ACHN (cell line): ENCODE measurements around the gene MAEA.
A peak's percentile ranks its signal among the peaks of the same experiment; 100 is the strongest.

Experiments
- DNase-seq: peaks from one replicate; pipeline ENCODE4 v3.0.0-alpha.2; 2015
- in situ Hi-C: cut with HindIII; loops from 2 replicates; pipeline ENCODE4 v1.10.0; 2017; ENCODE audit warnings: low sequenced_read_pairs, low pct_ligation_motif_present, low pct_unique_long_range_greater_than_20kb

Gene MAEA

GRCh38 chr4:1340181-1340747 lies 50.6 kb downstream of the MAEA start:
- in situ Hi-C loops = no loop called here
- no peak for DNase-seq

DNA sequence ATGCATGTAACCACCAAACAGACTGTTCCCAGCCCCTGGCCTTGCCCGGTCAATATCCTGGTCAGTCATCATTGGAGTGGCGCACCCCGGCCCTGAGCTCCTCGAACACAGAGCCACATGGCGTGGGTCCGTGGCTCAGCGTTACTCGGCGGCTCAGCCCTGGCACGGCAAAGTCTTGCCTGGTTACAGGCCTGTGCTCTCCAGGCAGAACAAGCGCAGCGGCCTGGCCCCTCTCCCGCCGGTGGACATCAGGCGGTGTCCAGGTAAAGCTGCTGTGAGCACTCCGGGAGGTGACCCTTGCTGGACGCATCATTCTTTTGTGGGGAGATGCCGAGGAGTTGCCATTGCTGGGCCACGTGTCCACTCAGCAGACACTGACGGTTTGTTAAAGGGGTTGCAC lies 51.2 kb downstream of the MAEA start:
- no peak for DNase-seq
- in situ Hi-C loops = no loop called here

GRCh38 chr4:1342003-1342402 lies 52.3 kb downstream of the MAEA start:
- in situ Hi-C loops = no loop called here
- DNase-seq = no peak

DNA sequence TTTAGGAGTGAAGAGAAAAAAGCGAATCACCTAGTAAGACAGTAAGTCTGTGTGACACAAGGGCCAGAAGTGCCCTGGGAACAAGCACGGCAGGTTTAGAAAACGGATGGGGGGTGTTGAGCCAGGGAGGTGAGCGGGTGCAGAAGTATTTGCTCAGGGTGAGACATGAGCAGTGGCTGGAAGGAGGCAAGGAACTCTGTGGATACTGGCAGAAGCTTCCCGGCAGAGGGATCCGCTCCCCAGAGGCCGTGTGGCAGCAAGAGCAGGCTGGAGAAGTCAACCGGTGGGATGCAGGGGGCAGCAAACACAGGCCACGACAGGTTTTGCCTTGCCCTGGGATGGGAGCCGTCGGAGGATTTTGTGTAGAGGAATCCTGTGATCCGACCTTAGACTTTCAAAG lies 55.0 kb downstream of the MAEA start:
- in situ Hi-C loops = no loop called here

DNA sequence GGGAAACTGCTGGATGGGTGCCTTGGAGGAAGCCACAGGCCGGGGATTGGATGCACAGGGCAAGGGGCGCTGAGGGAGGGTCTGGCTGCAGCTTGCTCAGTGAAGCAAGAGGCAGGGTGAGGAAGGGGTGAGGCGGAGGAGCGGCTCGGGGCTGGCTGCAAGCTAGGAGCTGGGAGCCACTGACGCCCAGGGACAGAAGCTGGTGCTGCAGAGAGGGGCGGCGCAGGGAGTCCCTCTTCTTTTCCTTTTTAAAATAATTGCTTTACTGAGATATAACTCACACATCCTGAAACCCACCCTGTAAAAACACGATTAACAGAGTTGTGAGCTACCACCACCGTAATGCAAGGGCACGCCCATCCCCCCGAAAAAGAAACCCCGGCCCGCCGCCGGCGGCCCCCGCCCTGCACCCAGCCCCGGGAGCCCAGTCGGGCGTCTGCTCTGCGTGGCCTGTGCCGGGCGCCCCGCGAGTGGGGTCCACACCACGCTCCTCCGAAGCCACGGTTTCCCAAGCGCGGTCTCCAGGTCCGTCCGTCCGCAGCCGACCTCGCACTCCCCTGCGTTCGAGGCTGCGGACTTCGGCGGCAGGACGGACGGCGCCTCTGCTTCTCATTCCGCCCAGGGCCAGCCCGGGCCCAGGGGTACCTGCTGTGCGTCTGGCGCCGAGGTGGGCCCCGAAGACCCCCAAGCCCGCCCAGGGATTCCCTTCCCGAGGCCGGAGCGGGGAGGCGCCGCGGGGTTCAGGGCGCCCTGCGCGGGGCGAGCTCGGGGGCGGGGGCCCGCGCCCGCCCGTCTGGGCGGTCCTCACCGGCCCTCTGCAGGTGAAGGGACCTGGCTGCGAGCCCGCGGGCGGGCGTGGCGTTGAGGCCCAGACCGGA lies 56.5 kb downstream of the MAEA start:
- in situ Hi-C loops = no loop called here
- peak; percentile 54 for DNase-seq

More for the DNA sequence above, 55.0 kb downstream of the MAEA start:
- DNase-seq = no peak

DNA sequence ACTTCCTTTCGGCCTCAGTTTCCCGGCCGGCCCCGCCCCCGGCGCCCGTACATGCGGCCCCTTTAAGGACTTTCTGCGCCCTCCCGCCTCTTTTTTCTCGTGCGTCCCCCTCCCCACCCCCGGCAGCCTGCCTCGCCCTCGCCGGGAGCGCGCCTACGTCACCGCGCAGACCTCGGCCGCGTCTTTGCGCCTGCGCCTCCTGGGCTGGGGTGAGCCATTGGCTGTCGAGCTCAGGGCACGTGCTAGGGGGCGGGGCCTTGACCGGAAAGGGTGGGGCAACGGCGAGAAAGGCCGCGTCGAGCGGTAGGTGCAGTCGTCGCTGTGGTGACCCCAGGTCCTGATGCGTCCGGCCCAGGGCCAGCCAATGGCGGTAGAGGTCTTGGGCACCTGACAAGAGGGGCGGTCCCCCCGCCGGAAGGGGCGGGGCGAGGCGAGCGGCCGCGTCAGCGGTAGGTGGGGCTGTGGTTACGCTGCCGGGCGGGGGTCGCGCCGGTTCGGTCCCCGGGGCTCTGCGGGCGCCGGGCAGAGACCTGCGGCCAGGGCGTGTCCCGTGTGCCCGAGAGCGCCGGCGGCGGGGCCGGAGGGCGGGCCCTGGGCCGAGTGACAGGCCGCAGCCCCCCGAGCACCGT lies 57.2 kb downstream of the MAEA start, which contains the start of gene UVSSA:
UVSSA (plus strand) TSS at position 428 of the 629 bp plus-strand sequence. CDS start 884 bp downstream, outside the sequence.
- DNase-seq = peak; percentile 96
- in situ Hi-C loops = no loop called here

- DNase-seq = peak; percentile 64
- in situ Hi-C loops = no loop called here
These were observed 57.7 kb downstream of the MAEA start for GRCh38 chr4:1347410-1347864.

DNA sequence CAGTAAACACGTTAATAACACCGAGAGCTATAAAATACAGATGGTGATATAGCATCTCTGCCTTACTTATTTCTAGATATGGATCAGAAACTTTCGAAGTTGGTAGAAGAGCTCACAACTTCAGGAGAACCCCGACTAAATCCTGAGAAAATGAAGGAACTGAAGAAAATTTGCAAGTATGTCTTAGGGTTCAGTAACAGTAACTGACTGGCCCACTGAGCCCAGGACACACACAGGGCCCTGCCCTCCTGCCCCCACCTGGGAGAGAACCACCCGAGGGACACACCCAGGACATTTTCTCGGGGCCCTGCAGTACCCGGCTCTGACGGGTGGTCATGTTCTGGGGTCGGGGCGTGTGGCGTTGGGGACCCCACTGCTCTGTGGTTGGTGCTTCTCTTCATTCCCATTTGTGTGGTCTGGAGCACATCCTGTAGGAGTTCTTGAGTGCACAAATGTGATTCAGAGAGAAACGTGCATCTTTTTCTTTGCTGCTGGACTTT lies 58.4 kb downstream of the MAEA start:
- in situ Hi-C loops = no loop called here
- no peak for DNase-seq

DNA sequence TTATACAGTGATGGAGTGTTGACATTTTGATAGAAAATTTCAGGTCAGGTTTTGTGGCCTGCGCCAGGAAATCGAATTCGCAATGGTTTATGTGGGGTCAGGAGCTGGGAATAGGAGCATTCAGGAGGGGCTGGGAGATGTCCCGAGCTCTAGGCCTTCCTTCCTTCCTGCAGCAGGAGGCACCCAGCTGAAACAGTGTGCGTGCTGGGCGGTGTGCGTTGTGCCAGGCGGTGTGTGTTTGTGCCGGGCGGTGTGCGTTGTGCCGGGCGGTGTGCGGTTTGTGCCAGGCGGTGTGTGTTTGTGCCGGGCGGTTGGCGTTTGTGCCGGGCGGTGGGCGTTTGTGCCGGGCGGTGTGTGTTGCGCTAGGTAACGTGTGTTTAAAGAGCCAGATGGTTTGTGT lies 59.1 kb downstream of the MAEA start:
- DNase-seq = no peak
- in situ Hi-C loops = no loop called here

- DNase-seq = no peak
- in situ Hi-C loops = no loop called here
These were observed 59.9 kb downstream of the MAEA start for GRCh38 chr4:1349359-1350168.

- in situ Hi-C loops = no loop called here
- DNase-seq = no peak
These were observed 60.5 kb downstream of the MAEA start for GRCh38 chr4:1350169-1350520.

DNA sequence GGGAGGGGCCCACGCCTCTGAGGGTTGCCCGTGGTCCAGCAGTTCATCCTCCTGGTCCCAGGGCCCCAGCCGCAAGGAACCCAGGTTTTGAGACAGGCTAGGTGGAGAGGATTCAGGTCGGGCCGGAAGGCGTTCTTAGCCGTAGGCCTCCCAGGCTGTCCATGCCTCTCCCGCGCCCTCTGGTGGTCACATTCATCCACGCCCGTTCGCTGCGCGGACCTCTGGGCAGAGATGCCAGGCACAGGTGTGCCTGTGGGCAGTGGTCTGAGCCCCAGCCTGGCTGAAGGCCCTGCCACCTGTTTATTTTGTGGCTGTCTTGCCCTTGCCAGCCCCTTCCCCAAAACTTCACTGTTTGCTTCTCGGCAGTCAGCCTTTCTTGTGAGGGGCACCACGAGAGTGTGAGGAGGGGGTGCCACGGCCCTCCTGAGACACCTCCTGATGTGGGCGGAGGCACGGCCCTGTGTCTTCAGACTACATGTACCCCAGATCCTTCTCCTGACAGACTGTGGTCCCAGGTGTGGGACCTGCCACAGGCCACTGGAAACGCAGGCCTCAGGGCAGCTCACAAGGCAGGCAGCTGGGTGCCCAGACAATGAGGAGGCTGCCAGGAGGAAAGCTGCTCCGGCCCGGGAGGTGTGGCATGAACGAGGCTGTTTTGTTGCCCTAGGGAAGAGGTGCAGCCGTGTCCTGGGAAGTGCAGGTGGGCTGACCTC lies 62.3 kb downstream of the MAEA start:
- in situ Hi-C loops = no loop called here
- DNase-seq = peak; percentile 61

DNA sequence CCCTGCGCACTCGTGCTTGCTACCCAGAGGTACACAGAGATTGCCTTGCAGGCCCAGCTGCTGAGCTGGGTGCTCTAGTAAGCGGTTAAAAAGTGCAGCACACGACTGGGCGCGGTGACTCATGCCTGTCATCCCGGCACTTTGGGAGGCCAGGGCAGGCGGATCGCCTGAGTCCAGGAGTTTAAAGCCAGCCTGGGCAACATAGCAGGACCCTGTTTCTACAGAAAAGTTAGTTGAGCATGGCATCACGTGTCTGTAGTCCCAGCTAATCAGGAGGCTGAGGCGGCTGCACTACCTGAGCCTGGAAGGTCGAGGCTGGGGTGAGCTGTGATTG lies 62.8 kb downstream of the MAEA start:
- in situ Hi-C loops = no loop called here
- DNase-seq = no peak

DNA sequence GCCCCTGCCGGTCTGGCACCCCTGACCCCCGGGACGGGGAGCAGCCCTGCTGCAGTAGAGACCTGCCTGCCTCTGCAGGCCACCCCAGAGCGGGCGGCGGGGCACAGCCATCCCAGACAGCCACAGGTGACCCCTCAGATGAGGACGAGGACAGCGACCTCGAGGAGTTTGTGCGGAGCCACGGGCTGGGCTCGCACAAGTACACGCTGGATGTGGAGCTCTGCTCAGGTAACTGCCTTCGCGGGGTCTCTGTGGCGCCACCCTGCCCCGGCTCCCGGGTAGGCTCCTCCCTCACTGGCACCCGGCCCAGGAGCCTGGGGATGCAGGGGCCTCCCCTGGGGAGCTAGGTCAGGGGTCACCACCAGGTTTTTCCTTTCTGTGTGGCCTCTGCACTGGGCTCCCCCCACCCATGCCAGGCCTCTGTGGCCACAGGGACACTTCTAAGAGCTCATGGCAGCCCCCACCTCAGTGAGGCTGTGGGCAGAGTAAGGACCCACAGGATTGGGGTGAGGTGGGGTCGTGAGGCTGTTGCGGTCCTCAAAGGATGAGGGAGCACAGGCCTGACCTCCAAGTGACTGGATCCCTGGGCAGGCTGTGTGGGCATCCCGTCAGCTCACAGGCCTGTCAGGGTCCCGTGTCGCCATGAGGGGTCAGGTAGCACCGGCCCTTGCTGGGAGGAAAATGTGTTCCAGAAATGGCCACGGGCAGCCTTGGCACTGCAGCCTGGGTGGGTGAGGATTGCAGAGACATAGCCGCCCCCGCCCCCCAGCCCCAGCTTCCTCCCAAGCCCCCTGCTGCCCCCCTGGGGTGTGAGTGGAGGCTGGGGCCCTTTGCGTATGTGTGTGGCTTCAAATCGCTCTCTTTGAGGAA lies 63.7 kb downstream of the MAEA start:
- in situ Hi-C loops = no loop called here
- DNase-seq = no peak

GRCh38 chr4:1354136-1354982 lies 64.7 kb downstream of the MAEA start:
- DNase-seq = no peak
- in situ Hi-C loops = no loop called here

GRCh38 chr4:1354983-1355275 lies 65.2 kb downstream of the MAEA start:
- in situ Hi-C loops = no loop called here
- DNase-seq = no peak

DNA sequence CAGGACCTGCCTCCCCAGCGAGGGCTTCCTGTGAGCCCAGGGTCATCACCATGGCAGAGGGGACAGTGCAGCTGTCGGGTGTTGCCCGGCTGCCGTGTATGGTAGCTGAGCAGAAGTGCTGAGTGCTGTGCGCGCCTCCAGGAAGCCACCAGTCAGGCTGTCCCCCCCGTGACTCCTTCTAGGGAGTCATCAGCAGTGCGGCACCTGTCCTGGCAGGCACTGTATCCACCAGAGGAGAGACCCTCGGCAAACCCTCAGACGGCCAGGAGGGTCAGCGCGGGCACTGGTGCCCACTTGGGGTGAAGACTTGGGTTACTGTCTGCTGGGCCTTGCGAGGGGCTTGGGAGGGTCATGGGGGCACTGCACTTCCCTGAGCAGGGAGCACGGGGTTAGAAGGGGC lies 65.7 kb downstream of the MAEA start:
- DNase-seq = no peak
- in situ Hi-C loops = no loop called here
